Coronary artery (tissue), 2 donors: Measurements from ENCODE around the gene FSD2.

ENCODE experiments used
- DNase-seq: peaks from one replicate; pipeline ENCODE4 v3.0.0-alpha.2; 2017; ENCODE audit warnings: low spot score
- H3K27ac ChIP-seq, 2 donors: fragments of 200-600 bp; sonication (generic); one replicate each; pipeline ENCODE4 v1.5.1; 2016 to 2019
- H3K4me3 ChIP-seq: fragments of 200-600 bp; sonication (generic); 2 replicates; pipeline ENCODE4 v1.5.1; 2016; ENCODE audit warnings: mild to moderate bottlenecking, moderate library complexity
- TF ChIP-seq, protein P1 (sequence below): fragments of 200-600 bp; sonication (generic); IDR thresholded peaks from one replicate; pipeline ENCODE4 v1.5.1; 2019; ENCODE audit warnings: antibody characterized with exemption

Gene FSD2, protein sequence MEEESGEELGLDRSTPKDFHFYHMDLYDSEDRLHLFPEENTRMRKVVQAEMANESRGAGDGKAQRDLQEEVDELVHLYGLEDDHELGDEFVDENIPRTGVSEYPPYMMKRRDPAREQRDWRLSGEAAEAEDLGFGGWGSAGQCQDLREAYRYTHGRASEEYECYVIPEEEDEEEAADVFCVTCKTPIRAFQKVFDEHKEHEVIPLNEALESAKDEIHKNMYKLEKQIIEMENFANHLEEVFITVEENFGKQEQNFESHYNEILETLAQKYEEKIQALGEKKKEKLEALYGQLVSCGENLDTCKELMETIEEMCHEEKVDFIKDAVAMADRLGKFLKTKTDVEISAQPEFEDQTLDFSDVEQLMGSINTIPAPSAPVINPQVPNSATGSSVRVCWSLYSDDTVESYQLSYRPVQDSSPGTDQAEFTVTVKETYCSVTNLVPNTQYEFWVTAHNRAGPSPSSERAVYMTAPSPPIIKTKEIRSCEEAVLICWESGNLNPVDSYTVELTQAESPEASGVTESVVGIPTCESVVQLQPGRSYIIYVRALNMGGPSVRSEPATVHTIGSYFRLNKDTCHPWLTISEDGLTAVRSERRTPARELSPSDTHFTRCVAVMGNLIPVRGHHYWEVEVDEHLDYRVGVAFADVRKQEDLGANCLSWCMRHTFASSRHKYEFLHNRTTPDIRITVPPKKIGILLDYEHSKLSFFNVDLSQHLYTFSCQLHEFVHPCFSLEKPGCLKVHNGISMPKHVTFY

DNA sequence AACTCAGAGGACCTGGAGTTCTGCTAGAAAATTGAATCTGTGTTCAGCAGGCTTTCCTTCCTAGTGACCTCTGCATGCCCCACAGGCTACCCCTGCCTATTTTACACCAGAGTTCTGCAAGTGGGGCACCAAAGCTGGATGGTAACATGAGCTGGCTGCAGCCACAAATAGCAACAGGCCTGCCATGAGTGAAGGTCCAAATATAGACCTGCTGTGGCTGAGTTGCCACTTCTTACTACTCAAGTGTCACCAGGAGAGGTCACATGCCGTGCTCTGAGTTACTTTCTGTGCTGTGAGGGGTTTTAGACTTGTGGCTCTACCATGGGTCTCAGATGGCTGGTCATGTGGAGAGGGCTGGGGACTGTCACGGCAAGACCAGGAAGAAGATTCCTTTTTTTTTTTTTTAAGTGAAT, at the start of gene FSD2:
FSD2 (minus strand) TSS at position 76 of the 413 bp plus-strand sequence. CDS start 18,679 bp downstream, outside the sequence.
- TF ChIP-seq, protein P1, sequence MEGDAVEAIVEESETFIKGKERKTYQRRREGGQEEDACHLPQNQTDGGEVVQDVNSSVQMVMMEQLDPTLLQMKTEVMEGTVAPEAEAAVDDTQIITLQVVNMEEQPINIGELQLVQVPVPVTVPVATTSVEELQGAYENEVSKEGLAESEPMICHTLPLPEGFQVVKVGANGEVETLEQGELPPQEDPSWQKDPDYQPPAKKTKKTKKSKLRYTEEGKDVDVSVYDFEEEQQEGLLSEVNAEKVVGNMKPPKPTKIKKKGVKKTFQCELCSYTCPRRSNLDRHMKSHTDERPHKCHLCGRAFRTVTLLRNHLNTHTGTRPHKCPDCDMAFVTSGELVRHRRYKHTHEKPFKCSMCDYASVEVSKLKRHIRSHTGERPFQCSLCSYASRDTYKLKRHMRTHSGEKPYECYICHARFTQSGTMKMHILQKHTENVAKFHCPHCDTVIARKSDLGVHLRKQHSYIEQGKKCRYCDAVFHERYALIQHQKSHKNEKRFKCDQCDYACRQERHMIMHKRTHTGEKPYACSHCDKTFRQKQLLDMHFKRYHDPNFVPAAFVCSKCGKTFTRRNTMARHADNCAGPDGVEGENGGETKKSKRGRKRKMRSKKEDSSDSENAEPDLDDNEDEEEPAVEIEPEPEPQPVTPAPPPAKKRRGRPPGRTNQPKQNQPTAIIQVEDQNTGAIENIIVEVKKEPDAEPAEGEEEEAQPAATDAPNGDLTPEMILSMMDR, result no peak
- Histone ChIP-seq H3K4me3 (no peak within 1 kb of the TSS), H3K27ac (no peak within 1 kb of the TSS)
- DNase-seq, result no peak

DNA sequence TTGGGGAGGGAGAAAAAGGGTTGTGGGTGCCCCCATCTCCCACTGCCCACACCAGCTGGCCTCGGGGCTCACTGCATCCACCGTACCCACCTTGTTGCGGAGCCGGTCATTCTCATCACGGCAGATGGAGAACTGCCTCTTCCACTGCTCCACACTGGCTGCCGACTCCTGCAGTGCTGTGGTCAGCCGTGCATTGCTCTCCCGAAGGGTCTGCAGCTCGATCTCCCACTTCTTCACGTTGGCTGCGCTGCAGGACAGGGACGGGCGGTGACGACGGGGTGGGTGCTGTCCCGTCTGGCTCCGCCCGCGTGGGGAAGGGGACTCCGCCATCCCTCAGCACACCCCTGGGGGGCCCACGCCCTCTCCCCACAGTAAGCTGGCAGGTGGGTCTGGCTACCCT, 48.7 kb upstream of the FSD2 start:
- no peak overlapping the region for H3K4me3 ChIP-seq
- no peak for DNase-seq
- H3K27ac ChIP-seq, result no peak overlapping the region
- TF ChIP-seq, protein P1, result no peak

DNA sequence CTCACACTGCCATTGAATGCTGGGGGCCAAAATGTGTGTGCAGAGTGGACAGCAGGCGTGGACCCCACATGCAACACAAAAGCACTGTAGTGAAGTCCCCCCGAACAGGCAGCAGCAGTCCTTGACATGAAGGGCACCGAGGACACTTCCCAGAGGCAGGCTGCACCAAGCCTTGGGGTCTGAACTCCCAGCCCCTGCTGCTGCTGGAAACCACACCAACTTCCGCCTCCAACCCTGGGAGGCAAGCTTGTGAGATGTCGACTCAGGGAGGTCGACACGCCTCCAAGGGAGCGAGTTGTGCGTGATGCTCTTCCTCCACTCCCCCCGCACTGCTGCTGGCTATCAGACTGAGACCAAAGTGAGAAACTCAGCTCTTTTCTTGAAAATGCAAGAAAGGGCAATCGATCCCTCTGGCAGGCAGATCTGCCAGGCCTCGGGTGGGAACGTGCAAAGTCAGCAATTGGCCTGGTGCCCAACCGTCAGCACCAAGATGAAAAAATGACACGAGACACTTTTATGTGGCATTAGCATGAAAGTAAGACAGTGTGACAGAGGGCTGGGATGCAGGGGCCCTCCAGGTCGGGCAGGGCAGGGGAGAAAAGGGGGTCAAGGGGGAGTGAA, 47.2 kb upstream of the FSD2 start:
- Histone ChIP-seq H3K4me3 (no peak overlapping the region), H3K27ac (no peak overlapping the region)
- no peak for DNase-seq
- TF ChIP-seq, protein P1, result no peak

DNA sequence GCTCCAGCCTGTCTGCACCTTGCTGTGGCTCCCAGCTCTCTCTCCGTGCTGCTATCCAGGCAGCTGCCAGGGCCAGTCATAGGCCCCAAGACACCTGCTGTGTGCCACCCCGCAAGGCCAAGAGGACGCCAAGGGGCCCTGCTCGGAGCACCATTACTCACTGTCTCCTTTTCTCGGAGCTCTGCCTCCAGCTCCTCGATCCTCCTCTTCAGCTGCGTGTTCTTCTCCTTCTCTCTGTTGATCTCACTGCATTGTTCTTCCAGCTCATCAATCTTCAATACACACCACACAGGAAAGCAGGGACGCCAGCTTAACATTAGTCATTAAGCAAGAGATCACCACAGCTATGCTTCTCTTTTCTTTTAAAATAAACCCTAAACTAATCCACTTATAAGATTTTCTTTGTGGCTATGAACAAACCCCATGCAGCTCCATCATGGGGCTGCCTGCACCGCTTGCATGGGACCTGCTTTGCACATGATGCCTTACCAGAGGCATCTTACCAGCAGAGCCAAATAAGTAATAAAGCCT, 46.2 kb upstream of the FSD2 start:
- TF ChIP-seq, protein P1, result no peak
- H3K27ac ChIP-seq, result no peak overlapping the region
- DNase-seq, result no peak
- no peak overlapping the region for H3K4me3 ChIP-seq

DNA sequence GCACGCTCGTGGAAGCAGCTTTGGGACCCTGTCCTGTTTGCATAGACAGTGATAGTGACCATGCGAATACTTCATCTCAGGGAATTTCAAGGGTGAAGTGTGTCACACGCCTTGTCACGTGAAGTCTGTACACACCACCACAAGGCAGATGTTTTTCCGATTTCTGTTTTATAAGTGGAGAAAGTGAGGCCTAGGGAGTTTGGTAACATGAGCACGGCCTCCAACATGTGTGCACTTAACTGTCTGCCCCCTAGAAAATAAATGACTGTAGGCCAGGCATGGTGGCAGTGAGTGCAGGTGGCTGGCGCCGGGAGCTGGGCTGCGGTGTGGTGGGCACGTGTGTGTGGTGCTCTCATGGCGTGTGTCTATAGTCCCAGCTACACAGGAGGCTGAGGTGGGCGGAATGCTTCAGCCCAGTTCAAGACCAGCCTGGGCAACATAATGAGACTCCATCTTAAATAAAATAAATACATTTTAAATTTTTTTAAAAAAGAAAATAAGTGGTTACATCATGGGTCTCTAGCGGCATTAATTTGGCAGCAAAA, 45.5 kb upstream of the FSD2 start:
- DNase-seq, result no peak
- TF ChIP-seq, protein P1, result no peak
- H3K27ac ChIP-seq, result no peak overlapping the region
- no peak overlapping the region for H3K4me3 ChIP-seq

DNA sequence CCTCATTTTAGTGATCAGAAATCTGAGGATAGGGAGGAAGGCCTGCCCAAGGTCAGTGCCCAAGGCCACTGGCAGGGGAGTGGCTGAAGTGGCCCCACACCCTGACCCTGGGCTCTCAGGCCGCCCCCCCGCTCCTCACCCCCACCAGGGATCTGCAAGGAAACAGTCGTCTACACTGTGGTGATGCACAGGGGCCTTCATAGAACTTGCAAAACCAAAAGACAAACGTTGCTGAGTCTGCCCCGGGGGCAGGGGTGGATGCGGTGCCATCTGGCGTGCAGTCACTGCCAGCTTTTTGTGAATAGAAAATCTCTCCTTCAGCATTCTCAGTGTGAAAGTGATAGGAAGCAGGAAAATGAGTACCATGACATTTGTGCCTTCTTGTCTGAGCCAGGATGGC, 44.9 kb upstream of the FSD2 start:
- Histone ChIP-seq H3K4me3 (no peak overlapping the region), H3K27ac (no peak overlapping the region)
- TF ChIP-seq, protein P1, result no peak
- DNase-seq, result no peak
